Measurements from ENCODE around the gene RBM5.

The RBM5 gene

GRCh38 chr3:50100956-50101845, 12.5 kb downstream of the RBM5 start:
- peaks cover 9% of the 10 kb centered on the region for H3K79me2 ChIP-seq (ENCODE audit: low read length)
- H3K27ac ChIP-seq (ENCODE audit: low read length) = no peak overlapping the region
- H3K36me3 ChIP-seq (replicated peaks; ENCODE audit: low read depth, low read length) = peaks cover 79% of the 10 kb centered on the region
- no peak overlapping the region for H3K4me3 ChIP-seq (ENCODE audit: low read length)
- no peak overlapping the region for H3K9ac ChIP-seq (ENCODE audit: low read length)
- H3K9me3 ChIP-seq (ENCODE audit: insufficient read depth, low read length) = no peaks in the 10 kb centered on the region
- no peaks in the 10 kb centered on the region for H4K20me1 ChIP-seq (ENCODE audit: insufficient read depth, low read length)
- H2AFZ ChIP-seq (ENCODE audit: low read depth, low read length) = no peak overlapping the region
- H3K4me1 ChIP-seq (ENCODE audit: low read length) = no peaks in the 10 kb centered on the region
- H3K4me2 ChIP-seq (ENCODE audit: low read length) = no peak overlapping the region
- no peak for TF ChIP-seq EZH2phosphoT487 (IDR thresholded peaks at IDR 0.05; ENCODE audit: low read depth)
- TF ChIP-seq, protein P1, sequence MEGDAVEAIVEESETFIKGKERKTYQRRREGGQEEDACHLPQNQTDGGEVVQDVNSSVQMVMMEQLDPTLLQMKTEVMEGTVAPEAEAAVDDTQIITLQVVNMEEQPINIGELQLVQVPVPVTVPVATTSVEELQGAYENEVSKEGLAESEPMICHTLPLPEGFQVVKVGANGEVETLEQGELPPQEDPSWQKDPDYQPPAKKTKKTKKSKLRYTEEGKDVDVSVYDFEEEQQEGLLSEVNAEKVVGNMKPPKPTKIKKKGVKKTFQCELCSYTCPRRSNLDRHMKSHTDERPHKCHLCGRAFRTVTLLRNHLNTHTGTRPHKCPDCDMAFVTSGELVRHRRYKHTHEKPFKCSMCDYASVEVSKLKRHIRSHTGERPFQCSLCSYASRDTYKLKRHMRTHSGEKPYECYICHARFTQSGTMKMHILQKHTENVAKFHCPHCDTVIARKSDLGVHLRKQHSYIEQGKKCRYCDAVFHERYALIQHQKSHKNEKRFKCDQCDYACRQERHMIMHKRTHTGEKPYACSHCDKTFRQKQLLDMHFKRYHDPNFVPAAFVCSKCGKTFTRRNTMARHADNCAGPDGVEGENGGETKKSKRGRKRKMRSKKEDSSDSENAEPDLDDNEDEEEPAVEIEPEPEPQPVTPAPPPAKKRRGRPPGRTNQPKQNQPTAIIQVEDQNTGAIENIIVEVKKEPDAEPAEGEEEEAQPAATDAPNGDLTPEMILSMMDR (IDR thresholded peaks at IDR 0.05; ENCODE audit: low read depth, low read length) = no peak
- no peaks in the 10 kb centered on the region for H3K27me3 ChIP-seq (ENCODE audit: low read depth, low read length)

DNA sequence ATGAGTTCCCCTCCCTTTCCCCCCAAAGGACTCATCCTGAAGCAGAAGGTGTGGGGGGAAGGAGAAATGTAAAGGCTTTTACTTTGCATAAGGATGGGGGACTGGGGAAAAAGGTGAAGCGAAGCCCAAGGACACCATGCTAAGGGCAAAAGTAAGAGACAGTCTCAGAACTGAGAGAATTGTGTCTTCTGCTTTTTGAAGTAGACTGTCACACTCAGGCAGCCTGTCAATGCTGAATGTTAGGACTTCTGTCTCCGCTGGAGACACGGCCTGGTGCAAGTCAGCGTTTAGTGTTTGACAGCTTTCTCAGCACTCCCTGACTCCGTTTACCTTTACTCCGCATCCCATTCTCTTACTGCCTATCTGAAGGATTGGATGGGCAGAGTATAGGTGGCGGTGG, 13.8 kb downstream of the RBM5 start:
- Histone ChIP-seq H4K20me1 (ENCODE audit: insufficient read depth, low read length) (no peaks in the 10 kb centered on the region), H3K9ac (ENCODE audit: low read length) (no peak overlapping the region), H2AFZ (ENCODE audit: low read depth, low read length) (no peak overlapping the region), H3K4me2 (ENCODE audit: low read length) (no peak overlapping the region), H3K27ac (ENCODE audit: low read length) (no peak overlapping the region), H3K4me3 (ENCODE audit: low read length) (no peak overlapping the region), H3K27me3 (ENCODE audit: low read depth, low read length) (no peaks in the 10 kb centered on the region), H3K36me3 (replicated peaks; ENCODE audit: low read depth, low read length) (peaks cover 81% of the 10 kb centered on the region), H3K9me3 (ENCODE audit: insufficient read depth, low read length) (no peaks in the 10 kb centered on the region), H3K79me2 (ENCODE audit: low read length) (no peaks in the 10 kb centered on the region), H3K4me1 (ENCODE audit: low read length) (no peaks in the 10 kb centered on the region)
- TF ChIP-seq, protein P1 (IDR thresholded peaks at IDR 0.05; ENCODE audit: low read depth, low read length) = no peak
- TF ChIP-seq EZH2phosphoT487 (IDR thresholded peaks at IDR 0.05; ENCODE audit: low read depth) = no peak

- no peak overlapping the region for H2AFZ ChIP-seq (ENCODE audit: low read depth, low read length)
- no peaks in the 10 kb centered on the region for H3K27me3 ChIP-seq (ENCODE audit: low read depth, low read length)
- H3K4me2 ChIP-seq (ENCODE audit: low read length) = no peak overlapping the region
- no peaks in the 10 kb centered on the region for H3K4me1 ChIP-seq (ENCODE audit: low read length)
- H3K9me3 ChIP-seq (ENCODE audit: insufficient read depth, low read length) = no peaks in the 10 kb centered on the region
- no peak overlapping the region for H3K27ac ChIP-seq (ENCODE audit: low read length)
- H3K36me3 ChIP-seq (replicated peaks; ENCODE audit: low read depth, low read length) = peaks cover 85% of the 10 kb centered on the region
- no peak overlapping the region for H3K4me3 ChIP-seq (ENCODE audit: low read length)
- 0 out of 2 replicates have a peak, but pooled peaks cover 5% of the 10 kb centered on the region for H4K20me1 ChIP-seq (ENCODE audit: insufficient read depth, low read length)
- no peaks in the 10 kb centered on the region for H3K79me2 ChIP-seq (ENCODE audit: low read length)
- H3K9ac ChIP-seq (ENCODE audit: low read length) = no peak overlapping the region
- TF ChIP-seq, protein P1 (IDR thresholded peaks at IDR 0.05; ENCODE audit: low read depth, low read length) = no peak
- TF ChIP-seq EZH2phosphoT487 (IDR thresholded peaks at IDR 0.05; ENCODE audit: low read depth) = no peak
Measured at GRCh38 chr3:50111757-50112156, 23.0 kb downstream of the RBM5 start.

DNA sequence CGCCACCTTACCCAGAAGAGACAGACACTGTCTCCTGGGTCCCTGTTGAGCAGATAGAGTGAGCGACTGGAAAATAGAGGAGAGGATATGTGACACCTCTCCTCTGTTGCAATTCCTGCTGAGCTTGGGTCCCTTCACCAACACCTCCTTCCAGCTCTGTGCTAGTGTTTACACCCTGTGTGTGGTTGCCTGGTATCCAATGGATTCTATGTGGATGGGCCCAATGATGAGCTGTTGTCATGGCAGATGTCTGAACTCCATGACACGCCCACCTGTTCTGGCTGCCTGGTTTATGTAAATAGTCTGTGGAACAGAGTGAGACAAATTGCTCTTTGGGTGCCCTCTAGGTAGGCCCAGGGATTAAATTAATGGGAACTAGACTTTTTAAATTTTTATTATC, 23.7 kb downstream of the RBM5 start:
- no peak for TF ChIP-seq EZH2phosphoT487 (IDR thresholded peaks at IDR 0.05; ENCODE audit: low read depth)
- TF ChIP-seq, protein P1 (IDR thresholded peaks at IDR 0.05; ENCODE audit: low read depth, low read length) = no peak
- H3K27ac ChIP-seq (ENCODE audit: low read length) = no peak overlapping the region

More for the DNA sequence above, 23.7 kb downstream of the RBM5 start:
- Histone ChIP-seq H3K79me2 (ENCODE audit: low read length) (no peaks in the 10 kb centered on the region), H3K27me3 (ENCODE audit: low read depth, low read length) (no peaks in the 10 kb centered on the region), H3K4me3 (ENCODE audit: low read length) (no peak overlapping the region), H3K9me3 (ENCODE audit: insufficient read depth, low read length) (no peaks in the 10 kb centered on the region), H3K4me1 (ENCODE audit: low read length) (no peaks in the 10 kb centered on the region), H3K4me2 (ENCODE audit: low read length) (no peak overlapping the region), H3K9ac (ENCODE audit: low read length) (no peak overlapping the region), H3K36me3 (replicated peaks; ENCODE audit: low read depth, low read length) (peaks cover 84% of the 10 kb centered on the region), H2AFZ (ENCODE audit: low read depth, low read length) (no peak overlapping the region), H4K20me1 (ENCODE audit: insufficient read depth, low read length) (0 out of 2 replicates have a peak, but pooled peaks cover 5% of the 10 kb centered on the region)
